HG03095 (cell line): ENCODE data around the gene REC114.
"Not testable (repeated sequence)": the region's sequence is repeated elsewhere in the genome, so short reads cannot be mapped to it uniquely, and the experiment has no call there.

Experiments used
- ATAC-seq: cut with Tn5 transposase; IDR thresholded peaks from one replicate; pipeline ENCODE4 v1.9.1; 2021; ENCODE audit warnings: moderate library complexity; ENCODE audit not compliant: unreplicated experiment

Gene REC114

DNA sequence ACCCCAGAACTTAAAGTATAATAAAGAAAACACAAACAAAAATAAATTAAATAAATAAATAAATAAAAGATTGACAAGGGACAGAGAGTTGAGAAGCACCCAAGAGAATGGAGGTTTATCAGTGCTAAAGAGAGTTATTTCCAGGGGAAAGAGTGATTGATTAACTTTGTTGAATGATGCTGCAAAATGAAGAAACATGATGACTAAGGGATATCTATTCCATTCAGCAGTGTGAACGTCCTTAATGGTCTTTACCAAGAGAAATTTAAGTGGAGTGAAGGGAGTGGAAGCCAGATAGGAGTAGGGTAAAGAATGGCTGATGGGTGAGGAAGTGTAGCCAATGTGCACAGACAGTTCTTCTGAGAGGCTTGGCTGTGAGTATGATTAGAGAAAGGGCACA is 11.1 kb downstream of the REC114 start:
- no peak for ATAC-seq

DNA sequence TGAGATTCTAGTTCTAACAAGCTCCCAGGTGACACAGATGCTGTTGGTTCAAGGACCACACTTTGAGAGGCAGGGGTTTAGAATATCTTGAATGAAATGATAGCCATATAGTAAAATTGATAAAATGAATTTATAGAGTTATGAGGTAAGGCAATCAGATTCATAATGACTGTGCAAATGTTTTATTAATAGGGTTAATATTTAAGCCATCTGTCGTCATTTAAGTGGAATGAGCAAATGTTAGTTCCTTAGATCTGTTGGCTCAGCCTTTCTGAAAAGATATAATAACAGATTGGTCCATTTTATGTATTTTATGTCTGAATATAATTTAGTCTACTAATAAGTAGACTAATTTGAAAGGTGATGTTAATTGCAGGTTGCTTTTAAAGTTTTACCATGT is 12.9 kb downstream of the REC114 start:
- no peak for ATAC-seq

DNA sequence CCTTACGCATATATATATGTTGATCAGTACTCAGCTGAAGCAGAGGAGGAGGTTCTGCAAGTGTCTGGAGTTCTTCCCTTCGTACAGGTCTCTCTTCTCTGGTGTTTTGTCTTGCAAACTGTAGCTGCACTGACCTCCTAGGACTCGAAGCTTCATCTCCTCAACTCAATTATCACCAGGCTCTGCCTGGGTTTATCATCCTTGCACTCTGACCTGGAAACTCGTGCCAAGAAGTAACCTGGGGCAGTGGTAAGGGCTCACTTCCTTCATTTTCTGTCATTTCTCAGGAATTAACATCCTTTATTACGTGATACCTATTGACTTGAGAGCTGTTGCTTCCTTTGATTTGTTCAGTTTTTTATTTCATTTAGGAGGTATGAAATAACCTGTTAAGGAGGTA is 14.4 kb downstream of the REC114 start:
- ATAC-seq: no peak

DNA sequence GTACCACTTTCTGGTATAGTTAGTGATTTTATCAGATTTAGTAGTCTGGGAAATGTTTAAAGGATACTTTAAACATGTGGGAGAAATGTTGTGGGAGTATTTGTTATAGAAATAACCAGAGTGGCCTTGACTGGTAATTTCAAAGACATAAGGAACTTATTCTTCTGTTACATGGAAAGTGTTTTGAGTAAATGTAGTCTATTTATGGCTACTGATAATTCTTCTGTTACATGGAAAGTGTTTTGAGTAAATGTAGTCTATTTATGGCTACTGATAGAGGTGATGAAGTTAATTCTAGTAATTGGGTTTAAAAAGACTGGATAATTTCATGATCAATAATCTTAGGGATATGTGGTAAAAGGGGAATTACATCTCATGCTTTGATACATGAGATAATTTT is 17.7 kb downstream of the REC114 start:
- ATAC-seq: no peak

DNA sequence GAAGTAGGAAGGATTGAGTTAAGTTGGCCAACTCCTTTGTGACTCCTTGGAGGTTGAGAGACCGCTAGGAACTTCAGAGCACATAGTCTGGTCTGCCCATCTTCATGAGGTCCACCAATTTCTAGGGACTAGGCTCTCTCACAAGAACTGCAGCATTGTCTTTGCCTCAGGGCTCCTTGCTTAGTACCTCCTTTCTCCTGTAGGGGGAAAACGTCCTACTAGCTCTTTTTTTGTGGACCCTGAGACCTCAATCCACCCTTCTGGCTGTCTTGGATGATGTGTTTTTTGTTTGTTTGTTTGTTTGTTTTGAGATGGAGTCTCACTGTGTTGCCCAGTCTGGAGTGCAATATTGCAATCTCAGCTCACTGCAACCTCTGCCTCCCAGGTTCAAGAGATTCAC is 21.6 kb downstream of the REC114 start:
- no peak for ATAC-seq

DNA sequence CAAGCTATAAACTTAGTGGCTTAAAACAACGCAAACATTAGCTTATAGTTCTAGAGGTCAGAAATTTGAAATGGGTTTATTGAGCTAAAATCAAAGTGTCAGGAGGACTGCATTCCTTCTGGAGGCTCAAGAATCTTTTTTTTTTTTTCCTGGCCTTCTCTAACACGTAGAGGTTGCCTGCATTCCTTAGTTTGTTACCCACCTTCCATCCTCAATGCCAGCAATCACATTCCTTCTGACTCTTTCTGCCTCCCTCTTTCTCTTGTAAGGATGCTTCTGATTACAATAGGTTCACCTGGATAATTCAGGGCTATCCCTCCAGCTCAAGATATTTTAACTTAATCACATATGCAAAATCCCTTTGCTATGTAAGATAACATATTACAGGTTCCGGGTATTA is 24.8 kb downstream of the REC114 start:
- ATAC-seq: no peak

DNA sequence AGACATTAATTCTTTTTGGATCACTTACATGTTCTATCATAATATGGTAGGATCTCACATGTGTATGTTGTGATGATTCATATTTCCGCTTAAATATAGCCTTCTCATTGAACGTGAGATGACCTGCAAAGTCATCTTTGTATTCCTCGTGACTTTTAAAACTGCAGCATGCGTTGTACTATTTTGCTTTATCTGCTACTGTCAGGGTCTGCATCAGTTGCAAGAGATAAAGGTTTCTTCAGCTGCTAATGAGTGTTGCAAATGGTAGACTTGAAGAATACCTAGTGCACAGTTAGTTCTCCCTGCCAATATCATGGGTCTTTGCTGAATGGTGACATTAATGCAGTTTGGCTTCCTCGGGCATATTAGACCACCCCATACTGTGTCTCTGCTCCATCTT is 31.8 kb downstream of the REC114 start:
- no peak for ATAC-seq

DNA sequence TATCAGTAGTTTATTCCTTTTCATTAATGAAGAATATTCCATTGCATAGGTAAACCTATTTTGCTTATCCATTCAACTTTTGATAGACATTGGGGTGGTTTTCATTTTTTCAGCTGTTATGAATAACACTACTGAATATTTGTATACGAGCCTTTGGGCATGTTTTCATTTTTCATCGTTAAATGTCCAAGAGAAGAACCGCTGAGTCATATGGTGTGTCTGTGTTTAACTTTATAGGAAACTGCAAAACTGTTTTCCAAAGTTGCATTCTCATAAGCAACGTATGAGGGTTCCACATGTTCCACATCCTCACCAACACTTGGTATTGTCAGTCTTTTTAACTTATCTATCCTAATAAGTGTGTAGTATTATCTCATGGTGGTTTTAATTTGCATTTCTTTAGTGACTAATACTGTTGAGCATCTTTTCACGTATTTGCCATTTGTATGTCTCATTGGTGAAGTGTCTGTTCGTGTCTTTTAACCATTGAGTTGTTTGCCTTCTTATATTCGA is 33.8 kb downstream of the REC114 start:
- no peak for ATAC-seq

DNA sequence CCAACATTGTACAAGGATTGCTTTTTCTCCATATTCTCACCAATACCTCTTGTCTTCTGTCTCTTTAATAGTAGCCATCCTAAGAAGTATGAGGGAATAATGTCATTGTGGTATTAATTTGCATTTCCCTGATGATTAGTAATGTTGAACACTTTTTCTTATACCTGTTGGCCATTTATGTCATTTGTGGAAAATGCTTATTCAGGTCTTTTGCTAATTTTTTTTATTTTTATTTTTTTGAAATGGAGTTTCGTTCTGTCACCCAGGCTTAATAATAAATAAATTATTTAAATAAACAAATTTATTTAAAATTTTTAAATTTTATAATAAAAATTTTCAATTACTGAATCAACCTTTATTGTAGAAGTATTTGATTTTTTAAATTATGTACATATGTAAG is 37.1 kb downstream of the REC114 start:
- ATAC-seq: no peak

DNA sequence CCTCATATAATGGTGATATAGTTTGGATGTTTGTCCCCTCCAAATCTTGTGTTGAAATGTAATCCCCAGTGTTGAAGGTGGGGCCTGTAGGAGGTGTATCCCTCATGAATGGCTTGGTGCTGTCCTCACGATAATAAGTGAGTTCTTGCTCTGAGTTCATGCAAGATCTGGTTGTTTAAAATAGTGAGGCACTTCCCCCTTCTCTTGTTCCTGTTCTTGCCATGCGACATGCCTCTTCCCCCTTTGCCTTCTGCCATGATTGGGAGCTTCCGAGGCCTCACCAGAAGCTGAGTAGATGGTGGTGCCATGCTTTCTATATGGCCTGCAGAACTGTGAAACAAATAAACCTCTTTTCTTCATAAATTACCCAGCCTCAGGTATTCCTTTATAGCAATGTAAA is 39.2 kb downstream of the REC114 start:
- ATAC-seq: no peak

DNA sequence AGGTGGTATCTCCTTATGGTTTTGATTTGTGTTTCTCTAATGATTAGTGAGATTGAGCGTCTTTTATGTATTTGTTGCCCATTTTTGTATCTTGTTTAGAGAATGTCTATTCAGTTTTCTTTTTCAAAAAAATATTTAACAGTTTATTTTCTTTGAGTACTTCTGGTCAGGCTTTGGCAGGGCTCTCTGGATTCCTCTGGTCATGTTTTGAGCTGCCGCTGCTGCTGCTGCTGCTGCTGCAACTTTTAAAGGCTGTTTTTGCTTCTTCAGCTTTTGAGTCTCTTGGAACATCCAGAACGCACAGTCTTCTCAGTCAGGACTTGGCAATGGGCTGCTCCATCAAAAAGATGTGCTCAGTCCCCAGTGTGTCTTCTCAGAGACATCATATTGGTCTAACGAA is 40.1 kb downstream of the REC114 start:
- no peak for ATAC-seq

DNA sequence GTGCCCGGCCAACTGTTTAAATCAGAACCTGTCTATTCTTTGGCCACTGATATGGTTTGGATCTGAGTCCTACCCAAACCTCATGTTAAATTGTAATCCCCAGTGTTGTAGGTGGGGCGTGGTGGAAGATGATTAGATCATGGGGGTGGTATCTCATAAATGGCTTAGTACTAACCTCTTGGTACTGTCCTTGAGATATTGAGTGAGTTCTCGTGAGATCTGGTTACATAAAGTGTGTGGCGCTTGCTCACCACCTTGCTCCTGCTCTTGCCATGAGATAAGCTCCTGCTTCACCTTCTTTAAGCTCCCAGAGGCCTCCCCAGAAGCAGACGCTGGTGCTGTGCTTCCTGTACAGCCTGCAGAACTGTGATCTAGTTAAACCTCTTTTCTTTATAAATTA is 42.4 kb downstream of the REC114 start:
- ATAC-seq: no peak

DNA sequence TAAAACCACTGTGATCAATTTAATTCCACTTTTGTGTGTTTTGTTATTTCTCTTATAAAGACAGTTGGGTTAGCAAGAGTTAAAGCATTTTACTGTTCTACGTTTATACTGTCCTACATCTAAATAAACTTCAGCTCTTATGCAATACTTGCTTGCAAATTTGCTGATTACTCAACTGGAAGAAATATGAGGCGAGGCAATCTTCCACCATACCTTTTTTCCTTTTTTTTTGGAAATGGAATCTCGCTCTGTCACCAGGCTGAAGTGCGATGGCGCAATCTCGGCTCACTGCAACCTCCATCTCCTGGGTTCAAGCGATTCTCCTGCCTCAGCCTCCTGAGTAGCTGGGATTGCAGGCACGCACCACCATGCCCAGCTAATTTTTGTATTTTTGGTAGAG is 42.9 kb downstream of the REC114 start:
- not testable (repeated sequence) for ATAC-seq

DNA sequence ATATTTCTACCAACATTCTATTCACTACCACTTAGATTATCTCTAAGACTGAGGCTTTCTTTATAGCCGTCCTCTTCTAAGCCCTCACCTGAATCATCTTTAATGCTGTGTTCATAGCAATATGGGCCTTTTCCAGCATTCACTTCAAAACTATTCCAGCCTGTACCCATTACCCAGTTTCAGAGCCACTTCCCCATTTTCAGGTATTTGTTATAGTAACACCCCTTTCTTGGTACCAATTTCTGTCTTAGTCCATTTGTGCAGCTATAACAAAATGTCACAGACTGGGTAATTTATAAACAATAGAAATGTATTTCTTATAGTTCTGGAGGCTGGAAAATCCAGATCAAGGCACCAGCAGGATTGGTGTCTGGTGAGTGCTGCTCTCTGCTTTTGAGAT is 45.7 kb downstream of the REC114 start:
- no peak for ATAC-seq

DNA sequence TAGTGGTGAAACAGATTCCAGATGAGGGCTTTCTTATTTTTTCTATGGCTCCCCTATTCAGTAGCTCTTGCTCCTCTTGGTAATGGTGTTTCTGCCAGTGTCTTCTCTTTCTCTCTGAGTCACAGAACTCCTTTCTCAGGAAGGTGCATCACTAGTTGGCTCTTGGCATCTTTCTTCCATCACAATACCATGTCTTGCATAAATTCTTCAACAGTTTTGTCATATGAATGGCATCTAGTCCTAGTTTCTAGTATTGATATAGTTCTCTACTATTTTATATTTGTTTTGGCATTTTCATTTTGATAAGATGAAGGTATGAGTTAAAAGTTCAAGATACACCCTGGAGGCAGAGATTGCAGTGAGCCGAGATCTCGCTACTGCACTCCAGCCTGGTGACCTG is 51.0 kb downstream of the REC114 start:
- no peak for ATAC-seq

DNA sequence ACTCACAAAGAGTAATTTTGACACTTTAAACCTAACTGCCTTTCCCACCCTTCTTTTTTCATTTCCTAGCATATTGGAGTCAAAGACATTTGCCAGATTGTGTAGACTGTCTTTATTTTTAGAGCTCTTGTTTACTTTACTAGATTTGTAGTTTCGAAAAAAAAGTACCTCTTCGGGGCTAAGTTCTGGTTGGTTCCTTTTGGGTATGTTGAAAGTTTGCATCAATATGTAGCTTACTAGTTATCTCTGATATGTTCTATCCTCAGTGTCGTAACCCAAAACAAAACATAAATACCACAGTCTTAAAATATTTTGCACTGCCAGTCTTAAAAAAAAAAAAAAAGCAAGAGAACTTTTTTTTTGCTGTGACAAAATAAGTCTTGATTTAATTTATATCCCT is 52.2 kb downstream of the REC114 start:
- ATAC-seq: no peak

DNA sequence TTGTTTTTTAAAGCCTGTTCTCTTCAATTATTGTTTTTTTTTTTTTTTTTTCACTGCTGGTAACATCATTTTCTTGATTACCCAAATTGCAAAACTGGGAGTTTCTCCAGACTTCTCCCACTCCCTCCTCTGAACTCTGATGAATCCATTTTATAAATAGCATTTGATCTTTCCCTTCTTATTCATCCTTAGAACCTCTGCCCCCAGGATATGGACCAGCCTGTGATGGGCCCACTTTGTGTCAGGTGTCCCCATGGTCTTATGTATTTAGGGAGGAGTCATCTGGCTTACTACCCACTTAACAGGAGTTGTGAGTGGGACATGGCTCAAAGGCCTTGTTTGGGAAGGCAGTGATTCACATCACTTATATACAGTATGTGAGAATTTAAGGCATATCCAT is 57.7 kb downstream of the REC114 start:
- ATAC-seq: no peak

DNA sequence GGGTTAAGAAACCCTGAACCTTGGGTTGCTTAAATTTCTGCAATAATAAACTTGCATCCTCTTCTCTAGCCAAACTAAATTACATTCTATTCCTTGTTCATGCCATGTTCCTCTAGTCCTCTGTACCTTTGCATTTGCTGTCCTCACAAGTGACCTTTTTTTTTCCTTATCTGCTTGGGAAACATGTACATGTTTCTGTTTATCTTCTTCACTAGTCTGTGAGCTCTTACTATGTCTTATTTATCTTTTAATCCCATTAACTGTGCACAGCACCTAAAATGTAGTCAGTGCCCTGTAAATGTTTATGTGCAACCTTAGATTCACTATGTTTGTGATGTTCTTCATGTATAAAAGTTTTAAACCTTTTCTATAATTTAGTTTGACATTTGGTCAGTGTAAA is 61.9 kb downstream of the REC114 start:
- no peak for ATAC-seq

DNA sequence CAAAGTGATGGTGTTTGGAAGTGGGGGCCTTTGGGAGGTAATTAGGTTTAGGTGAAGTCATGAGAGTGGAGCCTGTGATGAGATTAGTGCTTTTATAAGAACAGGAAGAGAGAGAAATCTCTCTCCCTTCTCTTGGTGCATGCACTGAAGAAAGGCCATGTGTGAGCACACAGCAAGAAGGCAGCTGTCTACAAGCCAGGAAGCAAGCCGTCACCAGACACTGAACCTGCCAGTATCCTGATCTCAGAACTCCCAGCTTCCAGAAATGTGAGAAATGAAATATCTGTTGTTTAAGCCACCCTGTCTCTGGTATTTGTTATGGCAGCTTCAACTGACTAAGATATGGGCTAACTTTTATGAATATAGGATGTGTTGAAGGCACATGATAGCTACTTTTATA is 72.6 kb downstream of the REC114 start:
- ATAC-seq: no peak

DNA sequence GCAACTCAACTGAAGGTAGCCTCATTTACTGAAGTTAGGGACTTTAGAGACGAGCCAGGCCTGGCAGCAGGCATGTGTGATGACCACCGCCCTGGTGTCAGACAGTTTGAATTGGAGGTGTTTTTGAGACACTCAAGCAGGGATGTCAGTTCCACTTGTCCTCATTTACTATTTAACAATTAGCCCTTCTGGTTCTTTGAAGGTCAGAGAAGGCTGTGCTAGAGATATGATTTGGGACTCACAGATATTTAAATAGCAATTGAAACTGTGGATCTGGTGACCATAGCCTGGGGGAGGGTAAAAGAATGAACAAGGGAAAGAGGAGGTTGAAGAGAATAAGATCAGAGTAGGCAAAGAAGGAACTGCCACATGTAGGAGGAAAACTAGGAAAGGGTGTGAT is 74.6 kb downstream of the REC114 start:
- no peak for ATAC-seq

DNA sequence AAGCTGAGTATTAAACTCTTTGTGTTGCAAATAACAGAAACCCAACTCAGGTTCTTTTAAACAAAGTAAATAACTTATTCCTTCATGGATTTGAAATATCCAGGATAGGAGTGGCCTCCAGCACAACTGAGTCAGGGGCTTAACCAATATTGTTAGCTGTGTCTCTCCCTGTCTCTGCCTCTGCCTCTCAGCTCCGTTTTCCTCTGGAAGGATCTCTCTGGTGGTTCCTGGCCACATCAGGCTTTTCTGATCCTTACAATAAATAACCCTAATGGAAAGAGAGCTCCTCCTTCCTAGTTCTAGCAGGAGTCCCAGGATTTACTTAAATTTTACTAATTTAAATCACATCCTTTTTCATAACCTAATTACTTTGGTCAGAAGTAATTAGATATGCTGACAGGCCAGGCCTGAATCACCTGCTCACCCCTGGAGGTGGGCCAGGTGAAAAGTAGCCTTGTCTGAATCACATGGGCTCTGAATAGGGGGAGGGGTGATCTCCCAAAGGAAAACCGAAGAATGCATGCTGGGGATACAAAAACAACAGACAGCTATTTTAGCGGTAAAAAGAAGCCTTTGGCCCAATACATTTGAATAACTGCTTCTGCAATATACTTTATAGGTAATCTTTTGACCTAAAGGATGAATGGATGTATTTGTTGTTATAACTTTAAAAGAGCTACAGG is 75.4 kb downstream of the REC114 start:
- no peak for ATAC-seq

DNA sequence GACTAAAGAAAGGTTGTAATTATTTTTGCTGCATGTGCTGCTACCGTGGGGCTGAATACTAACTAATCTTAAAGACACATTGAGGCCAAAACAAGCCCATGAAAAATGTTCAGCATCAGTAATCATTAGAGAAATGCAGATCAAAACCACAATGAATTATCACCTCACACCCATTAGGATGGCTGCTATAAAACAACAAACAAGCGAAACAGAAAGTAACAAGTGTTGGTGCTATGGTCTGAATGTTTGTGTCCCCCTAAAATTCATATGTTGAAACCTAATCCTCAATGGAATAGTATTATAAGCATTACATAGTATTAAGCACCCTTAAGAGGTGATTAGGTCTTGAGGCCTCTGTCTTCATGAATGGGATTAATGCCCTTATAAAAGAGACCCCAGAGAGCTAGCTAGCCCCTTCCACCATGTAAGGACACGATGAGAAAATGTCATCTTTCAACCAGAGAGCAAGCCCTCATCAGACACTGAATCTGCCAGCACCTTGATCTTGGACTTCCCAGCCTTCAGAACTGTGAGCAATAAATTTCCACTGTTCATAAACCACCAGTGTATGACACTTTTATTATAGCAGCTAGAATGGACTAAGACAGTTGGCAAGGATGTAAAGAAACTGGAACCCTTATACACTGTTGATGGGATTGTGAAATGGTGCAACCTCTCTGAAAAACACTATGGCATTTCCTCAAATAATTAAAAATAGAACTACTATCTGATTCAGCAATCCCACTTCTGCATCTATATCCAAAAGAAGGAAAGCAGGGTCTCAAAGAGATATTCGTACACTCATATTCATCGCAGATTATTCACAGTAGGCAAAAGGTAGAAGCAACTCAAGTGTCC is 76.1 kb downstream of the REC114 start:
- ATAC-seq: no peak
